Measurements from ENCODE around the gene TRPV5.

The TRPV5 gene

GRCh38 chr7:142873871-142874270 is 59.7 kb downstream of the TRPV5 start:
- Histone ChIP-seq H4K91ac (ENCODE audit: low read depth, low read length, poor library complexity) (no peak overlapping the region), H2AFZ (ENCODE audit: low read length) (no peak overlapping the region), H3K9me3 (replicated peaks in 1 of 2; ENCODE audit: control insufficient read depth in 2 of 2, insufficient read depth in 1 of 2, low read depth in 1 of 2, low read length in 2 of 2) (peaks cover 0 to 9% of the 10 kb centered on the region in 2 donors), H3K4me3 (ENCODE audit: low read length in 2 of 2) (no peak overlapping the region), H3K4me2 (ENCODE audit: insufficient read depth, low read length, poor library complexity, severe bottlenecking) (no peak overlapping the region), H3K4ac (ENCODE audit: low read length) (no peak overlapping the region), H2AK5ac (ENCODE audit: low read depth, low read length) (no peak overlapping the region), H3K23ac (ENCODE audit: low read depth, low read length, poor library complexity) (no peak overlapping the region), H2BK5ac (ENCODE audit: low read length) (no peak overlapping the region), H3K4me1 (ENCODE audit: control insufficient read depth in 2 of 2, insufficient read depth in 1 of 2, low read depth in 1 of 2, low read length in 2 of 2) (peaks cover 0 to 1% of the 10 kb centered on the region in 2 donors), H3K27me3 (ENCODE audit: control insufficient read depth in 3 of 3, insufficient read depth in 3 of 3, low read depth in 1 of 3, low read length in 3 of 3) (peaks cover 0 to 4% (median 0%) of the 10 kb centered on the region in 3 experiments), H3K18ac (ENCODE audit: low read length) (no peak overlapping the region), H2BK120ac (ENCODE audit: low read depth, low read length) (no peak overlapping the region), H4K8ac (ENCODE audit: low read depth, low read length) (no peak overlapping the region), H3K79me1 (ENCODE audit: low read depth, low read length) (no peaks in the 10 kb centered on the region), H3K36me3 (replicated peaks in 1 of 2; ENCODE audit: control insufficient read depth in 2 of 2, insufficient read depth in 2 of 2, low read length in 2 of 2) (no peaks in the 10 kb centered on the region), H3K9ac (ENCODE audit: low read depth, low read length, poor library complexity) (no peak overlapping the region), H3K14ac (ENCODE audit: low read length) (no peak overlapping the region), H3K27ac (replicated peaks; ENCODE audit: low read length) (no peak overlapping the region), H2BK12ac (ENCODE audit: low read length) (no peak overlapping the region), H2BK15ac (ENCODE audit: low read length) (no peak overlapping the region)
- DNase-seq (ENCODE audit: low spot score) = no peak
- no CpG with 5 or more reads among the region's 5 CpGs for WGBS, 2 donors (ENCODE audit: extremely low coverage in 2 of 2, insufficient read length in 2 of 2, insufficient replicate concordance in 1 of 2)

- peaks cover 0 to 9% of the 10 kb centered on the region in 2 donors for H3K9me3 ChIP-seq (replicated peaks in 1 of 2; ENCODE audit: control insufficient read depth in 2 of 2, insufficient read depth in 1 of 2, low read depth in 1 of 2, low read length in 2 of 2)
These were observed 60.2 kb downstream of the TRPV5 start for GRCh38 chr7:142873281-142873784.

GRCh38 chr7:142872106-142872675 is 61.4 kb downstream of the TRPV5 start:
- H3K4ac ChIP-seq (ENCODE audit: low read length) = no peak overlapping the region
- no peak overlapping the region for H2BK5ac ChIP-seq (ENCODE audit: low read length)
- no peak overlapping the region for H4K8ac ChIP-seq (ENCODE audit: low read depth, low read length)
- H3K79me1 ChIP-seq (ENCODE audit: low read depth, low read length) = no peaks in the 10 kb centered on the region
- WGBS, 2 donors (ENCODE audit: extremely low coverage in 2 of 2, insufficient read length in 2 of 2, insufficient replicate concordance in 1 of 2) = no CpG with 5 or more reads among the region's 15 CpGs
- H3K23ac ChIP-seq (ENCODE audit: low read depth, low read length, poor library complexity) = peak overlapping the region; percentile 57
- H3K27ac ChIP-seq (replicated peaks; ENCODE audit: low read length) = no peak overlapping the region
- H2AK5ac ChIP-seq (ENCODE audit: low read depth, low read length) = no peak overlapping the region
- no peak overlapping the region for H4K91ac ChIP-seq (ENCODE audit: low read depth, low read length, poor library complexity)
- H3K9ac ChIP-seq (ENCODE audit: low read depth, low read length, poor library complexity) = no peak overlapping the region
- peak overlapping the region; percentile 78 for H3K18ac ChIP-seq (ENCODE audit: low read length)
- H3K14ac ChIP-seq (ENCODE audit: low read length) = no peak overlapping the region
- no peak overlapping the region for H3K4me2 ChIP-seq (ENCODE audit: insufficient read depth, low read length, poor library complexity, severe bottlenecking)
- H3K4me1 ChIP-seq (ENCODE audit: control insufficient read depth in 2 of 2, insufficient read depth in 1 of 2, low read depth in 1 of 2, low read length in 2 of 2) = peaks cover 0 to 1% of the 10 kb centered on the region in 2 donors
- no peak overlapping the region for H2AFZ ChIP-seq (ENCODE audit: low read length)
- H3K9me3 ChIP-seq (replicated peaks in 1 of 2; ENCODE audit: control insufficient read depth in 2 of 2, insufficient read depth in 1 of 2, low read depth in 1 of 2, low read length in 2 of 2) = peaks cover 0 to 9% of the 10 kb centered on the region in 2 donors
- DNase-seq (ENCODE audit: low spot score) = no peak
- no peaks in the 10 kb centered on the region for H3K36me3 ChIP-seq (replicated peaks in 1 of 2; ENCODE audit: control insufficient read depth in 2 of 2, insufficient read depth in 2 of 2, low read length in 2 of 2)
- H3K4me3 ChIP-seq (ENCODE audit: low read length in 2 of 2) = no peak overlapping the region
- no peak overlapping the region for H2BK12ac ChIP-seq (ENCODE audit: low read length)
- H2BK15ac ChIP-seq (ENCODE audit: low read length) = no peak overlapping the region
- no peaks in the 10 kb centered on the region for H3K27me3 ChIP-seq (ENCODE audit: control insufficient read depth in 3 of 3, insufficient read depth in 3 of 3, low read depth in 1 of 3, low read length in 3 of 3)
- no peak overlapping the region for H2BK120ac ChIP-seq (ENCODE audit: low read depth, low read length)

More at GRCh38 chr7:142873281-142873784, 60.2 kb downstream of the TRPV5 start:
- no peak overlapping the region for H2BK5ac ChIP-seq (ENCODE audit: low read length)
- no peak overlapping the region for H3K4me2 ChIP-seq (ENCODE audit: insufficient read depth, low read length, poor library complexity, severe bottlenecking)
- peak overlapping the region in 1 of 2 donors; percentile 38 for H3K4me3 ChIP-seq (ENCODE audit: low read length in 2 of 2)
- DNase-seq (ENCODE audit: low spot score) = no peak
- peak overlapping the region; percentile 74 for H3K18ac ChIP-seq (ENCODE audit: low read length)
- no peak overlapping the region for H4K91ac ChIP-seq (ENCODE audit: low read depth, low read length, poor library complexity)
- H2BK15ac ChIP-seq (ENCODE audit: low read length) = no peak overlapping the region
- no peak overlapping the region for H2AK5ac ChIP-seq (ENCODE audit: low read depth, low read length)
- H3K27me3 ChIP-seq (ENCODE audit: control insufficient read depth in 3 of 3, insufficient read depth in 3 of 3, low read depth in 1 of 3, low read length in 3 of 3) = no peaks in the 10 kb centered on the region
- no peak overlapping the region for H4K8ac ChIP-seq (ENCODE audit: low read depth, low read length)
- no peak overlapping the region for H2AFZ ChIP-seq (ENCODE audit: low read length)
- no peak overlapping the region for H3K14ac ChIP-seq (ENCODE audit: low read length)
- peaks cover 0 to 1% of the 10 kb centered on the region in 2 donors for H3K4me1 ChIP-seq (ENCODE audit: control insufficient read depth in 2 of 2, insufficient read depth in 1 of 2, low read depth in 1 of 2, low read length in 2 of 2)
- no peaks in the 10 kb centered on the region for H3K36me3 ChIP-seq (replicated peaks in 1 of 2; ENCODE audit: control insufficient read depth in 2 of 2, insufficient read depth in 2 of 2, low read length in 2 of 2)
- peak overlapping the region; percentile 95 for H3K23ac ChIP-seq (ENCODE audit: low read depth, low read length, poor library complexity)
- no CpG with 5 or more reads among the region's 11 CpGs for WGBS, 2 donors (ENCODE audit: extremely low coverage in 2 of 2, insufficient read length in 2 of 2, insufficient replicate concordance in 1 of 2)
- no peak overlapping the region for H3K27ac ChIP-seq (replicated peaks; ENCODE audit: low read length)
- H3K79me1 ChIP-seq (ENCODE audit: low read depth, low read length) = no peaks in the 10 kb centered on the region
- H2BK12ac ChIP-seq (ENCODE audit: low read length) = no peak overlapping the region
- H3K4ac ChIP-seq (ENCODE audit: low read length) = no peak overlapping the region
- no peak overlapping the region for H2BK120ac ChIP-seq (ENCODE audit: low read depth, low read length)
- peak overlapping the region; percentile 63 for H3K9ac ChIP-seq (ENCODE audit: low read depth, low read length, poor library complexity)

GRCh38 chr7:142871260-142872105 is 62.1 kb downstream of the TRPV5 start:
- Histone ChIP-seq H3K4me3 (ENCODE audit: low read length in 2 of 2) (no peak overlapping the region), H3K4ac (ENCODE audit: low read length) (no peak overlapping the region), H3K9me3 (replicated peaks in 1 of 2; ENCODE audit: control insufficient read depth in 2 of 2, insufficient read depth in 1 of 2, low read depth in 1 of 2, low read length in 2 of 2) (peaks cover 0 to 9% of the 10 kb centered on the region in 2 donors), H3K4me2 (ENCODE audit: insufficient read depth, low read length, poor library complexity, severe bottlenecking) (no peak overlapping the region), H3K18ac (ENCODE audit: low read length) (no peak overlapping the region), H3K27me3 (ENCODE audit: control insufficient read depth in 3 of 3, insufficient read depth in 3 of 3, low read depth in 1 of 3, low read length in 3 of 3) (no peaks in the 10 kb centered on the region), H2BK15ac (ENCODE audit: low read length) (no peak overlapping the region), H4K91ac (ENCODE audit: low read depth, low read length, poor library complexity) (no peak overlapping the region), H3K79me1 (ENCODE audit: low read depth, low read length) (no peaks in the 10 kb centered on the region), H3K9ac (ENCODE audit: low read depth, low read length, poor library complexity) (no peak overlapping the region), H3K36me3 (replicated peaks in 1 of 2; ENCODE audit: control insufficient read depth in 2 of 2, insufficient read depth in 2 of 2, low read length in 2 of 2) (no peaks in the 10 kb centered on the region), H2BK120ac (ENCODE audit: low read depth, low read length) (no peak overlapping the region), H2BK12ac (ENCODE audit: low read length) (no peak overlapping the region), H2AFZ (ENCODE audit: low read length) (no peak overlapping the region), H2AK5ac (ENCODE audit: low read depth, low read length) (peak overlapping the region; percentile 5), H4K8ac (ENCODE audit: low read depth, low read length) (no peak overlapping the region), H3K23ac (ENCODE audit: low read depth, low read length, poor library complexity) (peak overlapping the region; percentile 17), H3K4me1 (ENCODE audit: control insufficient read depth in 2 of 2, insufficient read depth in 1 of 2, low read depth in 1 of 2, low read length in 2 of 2) (peaks cover 0 to 1% of the 10 kb centered on the region in 2 donors), H2BK5ac (ENCODE audit: low read length) (no peak overlapping the region), H3K14ac (ENCODE audit: low read length) (no peak overlapping the region), H3K27ac (replicated peaks; ENCODE audit: low read length) (no peak overlapping the region)
- WGBS, 2 donors (ENCODE audit: extremely low coverage in 2 of 2, insufficient read length in 2 of 2, insufficient replicate concordance in 1 of 2) = no CpG with 5 or more reads among the region's 23 CpGs
- no peak for DNase-seq (ENCODE audit: low spot score)

All from neuronal stem cell (in vitro differentiated cells).